AG04450 (cell line): ENCODE measurements around the gene HCFC2. TPM values are rescaled to one million over a fixed set of nuclear protein-coding genes. Genes with fewer than 3 reads are reported as not detected.
"Not testable (repeated sequence)": the region's sequence is repeated elsewhere in the genome, so short reads cannot be mapped to it uniquely, and the experiment has no call there.

Source experiments
- CTCF ChIA-PET: fragments of 300-600, 350-600 bp; formaldehyde crosslinking; extraction: SDS; loops from one replicate; lab custom pipeline; 2022; ENCODE audit warnings: antibody characterized with exemption, inconsistent platforms; lab: Charles Lee
- POLR2A ChIA-PET: fragments of 350-600 bp; formaldehyde crosslinking; extraction: SDS; loops from one replicate; lab custom pipeline; 2021; ENCODE audit warnings: antibody characterized with exemption, inconsistent platforms; lab: Yijun Ruan, JAX
- DNase-seq: peaks from one replicate; pipeline ENCODE4 v3.0.0-alpha.2; 2011; ENCODE audit warnings: low read depth, low spot score
- H3K27ac ChIP-seq: one replicate; pipeline ENCODE4 v1.5.1; 2012; ENCODE audit warnings: low read depth, low read length, control low read depth
- H3K27me3 ChIP-seq: one replicate; pipeline ENCODE4 v1.6.0; 2012; ENCODE audit warnings: low read length; ENCODE audit not compliant: control insufficient read depth, insufficient read depth
- H3K4me3 ChIP-seq: 2 replicates; pipeline ENCODE4 v1.5.1; 2011; ENCODE audit warnings: mild to moderate bottlenecking, low read depth, low read length, control low read depth
- H3K9me3 ChIP-seq: 2 replicates; pipeline ENCODE4 v1.5.1; 2012; ENCODE audit warnings: low read length; ENCODE audit not compliant: control insufficient read depth, insufficient read depth
- polyA plus RNA-seq: library from polyadenylated mRNA; depleted of rRNA; stranded (reverse); fragments of >200 nt; gene quantifications from 2 replicates; pipeline ENCODE4 v1.2.3, GENCODE V29; 2011
- TF ChIP-seq, protein P1 (sequence below): IDR thresholded peaks from 2 replicates; pipeline ENCODE4 v1.5.1; 2011; ENCODE audit warnings: low read depth, low read length, control low read depth, inconsistent platforms

The HCFC2 gene
- polyA plus RNA-seq, 1 experiment, result 31.4 TPM

- TF ChIP-seq, protein P1, sequence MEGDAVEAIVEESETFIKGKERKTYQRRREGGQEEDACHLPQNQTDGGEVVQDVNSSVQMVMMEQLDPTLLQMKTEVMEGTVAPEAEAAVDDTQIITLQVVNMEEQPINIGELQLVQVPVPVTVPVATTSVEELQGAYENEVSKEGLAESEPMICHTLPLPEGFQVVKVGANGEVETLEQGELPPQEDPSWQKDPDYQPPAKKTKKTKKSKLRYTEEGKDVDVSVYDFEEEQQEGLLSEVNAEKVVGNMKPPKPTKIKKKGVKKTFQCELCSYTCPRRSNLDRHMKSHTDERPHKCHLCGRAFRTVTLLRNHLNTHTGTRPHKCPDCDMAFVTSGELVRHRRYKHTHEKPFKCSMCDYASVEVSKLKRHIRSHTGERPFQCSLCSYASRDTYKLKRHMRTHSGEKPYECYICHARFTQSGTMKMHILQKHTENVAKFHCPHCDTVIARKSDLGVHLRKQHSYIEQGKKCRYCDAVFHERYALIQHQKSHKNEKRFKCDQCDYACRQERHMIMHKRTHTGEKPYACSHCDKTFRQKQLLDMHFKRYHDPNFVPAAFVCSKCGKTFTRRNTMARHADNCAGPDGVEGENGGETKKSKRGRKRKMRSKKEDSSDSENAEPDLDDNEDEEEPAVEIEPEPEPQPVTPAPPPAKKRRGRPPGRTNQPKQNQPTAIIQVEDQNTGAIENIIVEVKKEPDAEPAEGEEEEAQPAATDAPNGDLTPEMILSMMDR, result no peak
- Histone ChIP-seq H3K27ac (no peak overlapping the region), H3K9me3 (peaks cover 5% of the 10 kb centered on the region), H3K4me3 (no peak overlapping the region), H3K27me3 (no peaks in the 10 kb centered on the region)
- DNase-seq, result no peak
- POLR2A ChIA-PET, result no interaction called here
- CTCF ChIA-PET, result no interaction called here
Measured at GRCh38 chr12:104025771-104026170, 38.6 kb upstream of the HCFC2 start.

DNA sequence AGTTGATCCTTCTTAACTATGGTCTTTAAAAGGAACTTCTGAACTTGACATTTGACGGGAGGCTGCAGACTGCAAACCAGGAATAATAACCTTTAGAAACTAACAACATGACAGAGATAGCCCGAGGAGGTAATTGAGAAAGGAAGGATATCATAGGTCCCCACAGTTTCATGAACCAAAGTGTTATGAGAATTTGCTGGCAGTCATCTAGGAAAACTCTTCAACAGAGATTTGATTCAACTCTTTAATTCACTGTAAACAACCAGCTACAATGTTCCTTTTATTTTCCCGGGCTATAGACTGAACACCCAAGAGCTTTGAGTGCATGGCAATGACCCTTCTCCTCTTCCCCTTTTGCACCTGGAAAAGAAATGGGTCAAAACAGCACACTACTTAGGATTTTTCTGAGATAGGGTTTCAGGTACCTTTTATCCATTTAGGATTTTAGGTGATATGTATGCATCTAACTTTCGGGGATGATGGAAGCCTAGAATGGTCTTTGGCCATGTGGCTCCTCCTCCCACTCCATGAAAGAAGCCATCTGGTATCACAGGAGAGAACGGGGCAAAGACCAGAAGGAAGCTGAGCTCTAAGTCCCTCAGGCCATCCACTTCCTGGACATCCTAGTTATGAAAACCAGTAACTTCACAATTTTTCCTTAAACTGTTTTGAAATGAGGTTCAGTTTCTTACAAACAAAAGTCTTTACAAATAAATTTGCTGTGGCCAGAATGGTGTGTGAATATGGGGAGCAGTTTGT lies 37.3 kb upstream of the HCFC2 start:
- POLR2A ChIA-PET, result no interaction called here
- Histone ChIP-seq H3K27me3 (no peaks in the 10 kb centered on the region), H3K9me3 (peaks cover 5% of the 10 kb centered on the region), H3K27ac (no peak overlapping the region), H3K4me3 (no peak overlapping the region)
- TF ChIP-seq, protein P1, result no peak
- no peak for DNase-seq
- CTCF ChIA-PET, result interaction anchor here (0.7 kb wide), 1 partner anchor 9 kb away, joined by 4 read pairs; no protein-coding TSS in a partner anchor

- H3K9me3 ChIP-seq, CTCF ChIA-PET, POLR2A ChIA-PET, H3K27ac ChIP-seq, H3K4me3 ChIP-seq, DNase-seq, H3K27me3 ChIP-seq: not testable (repeated sequence)
Measured at GRCh38 chr12:104030596-104030995, 33.7 kb upstream of the HCFC2 start.

DNA sequence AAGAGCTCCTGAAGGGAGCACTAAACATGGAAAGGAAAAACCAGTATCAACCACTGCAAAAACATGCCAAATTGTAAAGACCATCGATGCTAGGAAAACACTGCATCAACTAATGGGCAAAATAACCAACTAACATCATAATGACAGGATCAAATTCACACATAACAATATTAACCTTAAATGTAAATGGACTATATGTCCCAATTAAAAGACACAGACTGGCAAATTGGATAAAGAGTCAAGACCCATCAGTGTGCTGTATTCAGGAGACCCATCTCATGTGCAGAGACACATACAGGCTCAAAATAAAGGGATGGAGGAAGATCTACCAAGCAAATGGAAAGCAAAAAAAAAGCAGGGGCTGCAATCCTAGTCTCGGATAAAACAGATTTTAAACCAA lies 28.2 kb upstream of the HCFC2 start:
- POLR2A ChIA-PET, H3K9me3 ChIP-seq, H3K27ac ChIP-seq, CTCF ChIA-PET, H3K4me3 ChIP-seq, H3K27me3 ChIP-seq, DNase-seq: not testable (repeated sequence)

DNA sequence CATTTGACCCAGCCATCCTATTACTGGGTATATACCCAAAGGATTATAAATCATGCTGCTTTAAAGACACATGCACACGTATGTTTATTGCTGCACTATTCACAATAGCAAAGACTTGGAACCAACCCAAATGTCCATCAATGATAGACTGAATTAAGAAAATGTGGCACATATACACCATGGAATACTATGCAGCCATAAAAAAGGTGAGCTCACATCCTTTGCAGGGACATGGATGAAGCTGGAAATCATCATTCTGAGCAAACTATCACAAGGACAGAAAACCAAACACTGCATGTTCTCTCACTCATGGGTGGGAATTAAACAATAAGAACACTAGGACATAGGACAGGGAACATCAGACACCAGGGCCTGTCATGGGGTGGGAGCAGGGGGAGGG lies 24.6 kb upstream of the HCFC2 start:
- H3K27me3 ChIP-seq, CTCF ChIA-PET, H3K27ac ChIP-seq, DNase-seq, POLR2A ChIA-PET, H3K9me3 ChIP-seq, H3K4me3 ChIP-seq: not testable (repeated sequence)

DNA sequence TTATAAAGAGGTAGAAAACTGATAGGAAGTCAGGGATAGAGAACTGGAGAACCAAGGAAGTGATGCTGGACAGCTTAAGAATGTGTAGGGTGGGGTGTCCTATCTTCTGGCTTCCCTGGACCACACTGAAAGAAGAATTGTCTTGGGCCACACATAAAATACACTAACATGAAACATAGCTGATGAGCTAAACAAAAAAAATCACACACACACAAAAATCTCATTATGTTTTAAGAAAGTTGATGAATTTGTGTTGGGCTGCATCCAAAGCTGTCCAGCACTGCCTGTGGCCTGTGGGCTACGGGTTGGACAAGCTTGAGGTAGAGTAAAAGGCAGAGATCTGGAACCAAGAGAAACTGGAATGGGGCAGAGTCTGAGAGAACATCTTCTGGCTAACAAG lies 21.8 kb upstream of the HCFC2 start:
- no peak overlapping the region for H3K4me3 ChIP-seq
- POLR2A ChIA-PET, result no interaction called here
- CTCF ChIA-PET, result no interaction called here

More for the DNA sequence above, 21.8 kb upstream of the HCFC2 start:
- Histone ChIP-seq H3K27me3 (no peaks in the 10 kb centered on the region), H3K27ac (no peak overlapping the region), H3K9me3 (no peaks in the 10 kb centered on the region)
- TF ChIP-seq, protein P1, result no peak
- DNase-seq, result no peak
